Effector memory CD4-positive, alpha-beta T cell (primary cell): ENCODE measurements around the gene ASB18.

Experiments
- DNase-seq, 3 donors: peaks; one replicate each; pipeline ENCODE4 v3.0.0-alpha.2; 2020
- H3K27ac ChIP-seq: 2 replicates; pipeline ENCODE4 v1.7.0; 2013; ENCODE audit warnings: mild to moderate bottlenecking, low read length, moderate library complexity; ENCODE audit not compliant: insufficient read depth, poor library complexity, severe bottlenecking
- H3K27me3 ChIP-seq: replicated peaks from 2 replicates; pipeline ENCODE4 v1.7.0; 2013; ENCODE audit warnings: mild to moderate bottlenecking, low read length; ENCODE audit not compliant: insufficient read depth, control insufficient read depth, poor library complexity, severe bottlenecking
- H3K36me3 ChIP-seq: 2 replicates; pipeline ENCODE4 v1.7.0; 2013; ENCODE audit warnings: mild to moderate bottlenecking, low read length, moderate library complexity; ENCODE audit not compliant: control insufficient read depth, insufficient read depth
- H3K4me1 ChIP-seq: 2 replicates; pipeline ENCODE4 v1.7.0; 2013; ENCODE audit warnings: low read length, mild to moderate bottlenecking; ENCODE audit not compliant: control insufficient read depth, insufficient read depth, poor library complexity, severe bottlenecking
- H3K4me3 ChIP-seq: 2 replicates; pipeline ENCODE4 v1.7.0; 2013; ENCODE audit warnings: low read length, low read depth, mild to moderate bottlenecking; ENCODE audit not compliant: insufficient read depth, poor library complexity, severe bottlenecking
- H3K9me3 ChIP-seq: 2 replicates; pipeline ENCODE4 v1.7.0; 2013; ENCODE audit warnings: mild to moderate bottlenecking, low read length, moderate library complexity; ENCODE audit not compliant: control insufficient read depth

ASB18 gene

GRCh38 chr2:236159778-236160170 is 104.4 kb downstream of the ASB18 start:
- DNase-seq = no peak
- peaks cover 13% of the 10 kb centered on the region for H3K27me3 ChIP-seq

GRCh38 chr2:236158969-236159777 is 105.0 kb downstream of the ASB18 start:
- Histone ChIP-seq H3K27me3 (peaks cover 13% of the 10 kb centered on the region), H3K4me1 (peaks cover 3% of the 10 kb centered on the region), H3K4me3 (no peak overlapping the region), H3K36me3 (no peaks in the 10 kb centered on the region), H3K9me3 (no peaks in the 10 kb centered on the region), H3K27ac (no peak overlapping the region)
- DNase-seq = no peak

More at GRCh38 chr2:236159778-236160170, 104.4 kb downstream of the ASB18 start:
- Histone ChIP-seq H3K4me1 (peaks cover 3% of the 10 kb centered on the region), H3K9me3 (no peaks in the 10 kb centered on the region), H3K27ac (no peak overlapping the region), H3K4me3 (no peak overlapping the region), H3K36me3 (no peaks in the 10 kb centered on the region)

- Histone ChIP-seq H3K27ac (no peak overlapping the region), H3K4me3 (no peak overlapping the region), H3K9me3 (no peaks in the 10 kb centered on the region), H3K36me3 (no peaks in the 10 kb centered on the region), H3K4me1 (no peaks in the 10 kb centered on the region), H3K27me3 (peaks cover 13% of the 10 kb centered on the region)
- DNase-seq = no peak
Observed at GRCh38 chr2:236157815-236158498, 106.2 kb downstream of the ASB18 start.

GRCh38 chr2:236157366-236157765 is 106.8 kb downstream of the ASB18 start:
- Histone ChIP-seq H3K27ac (no peak overlapping the region), H3K36me3 (no peaks in the 10 kb centered on the region), H3K4me3 (no peak overlapping the region), H3K4me1 (no peaks in the 10 kb centered on the region), H3K27me3 (peaks cover 13% of the 10 kb centered on the region), H3K9me3 (no peaks in the 10 kb centered on the region)
- DNase-seq = no peak

- H3K36me3 ChIP-seq = no peaks in the 10 kb centered on the region
- H3K27me3 ChIP-seq = peaks cover 13% of the 10 kb centered on the region
- H3K4me1 ChIP-seq = no peaks in the 10 kb centered on the region
- no peaks in the 10 kb centered on the region for H3K9me3 ChIP-seq
- no peak overlapping the region for H3K4me3 ChIP-seq
- DNase-seq = no peak
- H3K27ac ChIP-seq = no peak overlapping the region
Observed at GRCh38 chr2:236156860-236157194, 107.4 kb downstream of the ASB18 start.

- H3K9me3 ChIP-seq = no peaks in the 10 kb centered on the region
- peaks cover 13% of the 10 kb centered on the region for H3K27me3 ChIP-seq
Observed at GRCh38 chr2:236156095-236156859, 107.9 kb downstream of the ASB18 start.

DNA sequence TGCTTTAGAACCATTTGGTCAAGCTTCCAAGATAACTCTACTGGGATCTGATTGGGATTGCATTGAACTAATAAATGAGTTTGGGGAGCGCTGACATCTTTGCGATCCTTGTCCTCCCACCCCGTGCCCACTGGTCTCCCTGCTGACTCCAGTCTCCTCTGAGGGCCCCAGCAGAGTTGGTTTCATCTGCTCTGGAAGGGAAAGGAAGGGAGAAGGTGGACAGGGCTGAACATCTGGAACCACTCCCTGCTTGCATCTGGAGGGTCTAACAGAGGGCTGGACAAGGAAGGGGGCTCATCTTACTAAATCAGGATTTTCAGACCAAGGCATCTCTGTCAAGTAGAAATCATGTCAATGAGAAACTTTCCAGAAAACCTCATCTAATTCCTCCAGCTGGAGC is 108.8 kb downstream of the ASB18 start:
- Histone ChIP-seq H3K4me3 (no peak overlapping the region), H3K27ac (no peak overlapping the region), H3K9me3 (no peaks in the 10 kb centered on the region), H3K4me1 (no peaks in the 10 kb centered on the region), H3K27me3 (peaks cover 7% of the 10 kb centered on the region), H3K36me3 (no peaks in the 10 kb centered on the region)
- DNase-seq = no peak

More at GRCh38 chr2:236156095-236156859, 107.9 kb downstream of the ASB18 start:
- Histone ChIP-seq H3K27ac (no peak overlapping the region), H3K36me3 (no peaks in the 10 kb centered on the region), H3K4me3 (no peak overlapping the region), H3K4me1 (no peaks in the 10 kb centered on the region)
- no peak for DNase-seq

GRCh38 chr2:236146436-236146835 is 117.8 kb downstream of the ASB18 start:
- Histone ChIP-seq H3K4me3 (no peak overlapping the region), H3K36me3 (no peaks in the 10 kb centered on the region), H3K27ac (no peak overlapping the region), H3K27me3 (no peaks in the 10 kb centered on the region), H3K4me1 (no peaks in the 10 kb centered on the region), H3K9me3 (no peaks in the 10 kb centered on the region)
- no peak for DNase-seq

- Histone ChIP-seq H3K9me3 (no peaks in the 10 kb centered on the region), H3K27me3 (no peaks in the 10 kb centered on the region), H3K36me3 (no peaks in the 10 kb centered on the region), H3K4me1 (no peaks in the 10 kb centered on the region), H3K27ac (no peak overlapping the region), H3K4me3 (no peak overlapping the region)
- no peak for DNase-seq
Observed at GRCh38 chr2:236143811-236144210, 120.4 kb downstream of the ASB18 start.
